Keratinocyte (primary cell): Measurements from ENCODE around the gene GATA3. TPM values are rescaled to one million over a fixed set of nuclear protein-coding genes. Genes with fewer than 3 reads are reported as not detected.

Experiments used
- DNase-seq: peaks from one replicate; pipeline ENCODE4 v3.0.0-alpha.2; 2011; ENCODE audit warnings: low read depth, missing footprints, low spot score
- FAIRE-seq: peaks from 2 replicates; lab custom pipeline; 2011; peaks lifted over from hg19 to GRCh38; lab: Jason Lieb, UNC
- H2AFZ ChIP-seq: 2 replicates; pipeline ENCODE4 v1.6.0; 2012; ENCODE audit warnings: low read length, control low read depth, inconsistent platforms; ENCODE audit not compliant: control insufficient read depth
- H3K27ac ChIP-seq: 2 replicates; pipeline ENCODE4 v1.5.1; 2011; ENCODE audit warnings: low read length; ENCODE audit not compliant: control insufficient read depth, insufficient read depth
- H3K27me3 ChIP-seq: 3 replicates; pipeline ENCODE4 v1.6.0; 2011; ENCODE audit warnings: low read length; ENCODE audit not compliant: control insufficient read depth, insufficient read depth; ENCODE audit errors: extremely low read depth
- H3K36me3 ChIP-seq, 2 experiments: 2 replicates in 1 of 2; 3 replicates in 1 of 2; pipeline ENCODE4 v1.5.1; 2011; ENCODE audit warnings: low read length in 2 of 2, mild to moderate bottlenecking in 1 of 2; ENCODE audit not compliant: control insufficient read depth in 2 of 2, insufficient read depth in 2 of 2; ENCODE audit errors: extremely low read depth in 1 of 2
- H3K4me1 ChIP-seq: 3 replicates; pipeline ENCODE4 v1.5.1; 2011; ENCODE audit warnings: low read length; ENCODE audit not compliant: control insufficient read depth, insufficient read depth; ENCODE audit errors: extremely low read depth
- H3K4me2 ChIP-seq: 3 replicates; pipeline ENCODE4 v1.6.0; 2011; ENCODE audit warnings: low read depth, low read length; ENCODE audit not compliant: control insufficient read depth, insufficient read depth; ENCODE audit errors: extremely low read depth
- H3K4me3 ChIP-seq, 3 experiments: fragments of 200-600 bp in 1 of 3; sonication (generic) in 1 of 3; 2 replicates in 2 of 3; 3 replicates in 1 of 3; pipeline ENCODE4 v1.5.1; 2011 to 2016; ENCODE audit warnings: low read length in 3 of 3, mild to moderate bottlenecking in 3 of 3, control low read depth in 2 of 3, inconsistent platforms in 1 of 3, low read depth in 1 of 3, mixed read lengths in 1 of 3, mixed run types in 1 of 3, moderate library complexity in 1 of 3; ENCODE audit not compliant: control insufficient read depth in 2 of 3, insufficient read depth in 2 of 3; ENCODE audit errors: extremely low read depth in 1 of 3
- H3K79me2 ChIP-seq: 2 replicates; pipeline ENCODE4 v1.6.0; 2012; ENCODE audit warnings: low read length; ENCODE audit not compliant: control insufficient read depth, insufficient read depth
- H3K9ac ChIP-seq: 3 replicates; pipeline ENCODE4 v1.6.0; 2011; ENCODE audit warnings: low read length; ENCODE audit not compliant: control insufficient read depth, insufficient read depth; ENCODE audit errors: extremely low read depth
- H3K9me1 ChIP-seq: 3 replicates; pipeline ENCODE4 v1.6.0; 2011; ENCODE audit warnings: low read length; ENCODE audit not compliant: control insufficient read depth, insufficient read depth; ENCODE audit errors: extremely low read depth
- H3K9me3 ChIP-seq: 2 replicates; pipeline ENCODE4 v1.5.1; 2012; ENCODE audit warnings: low read depth, low read length; ENCODE audit not compliant: control insufficient read depth
- H4K20me1 ChIP-seq: 3 replicates; pipeline ENCODE4 v1.6.0; 2011; ENCODE audit warnings: low read length; ENCODE audit not compliant: control insufficient read depth, insufficient read depth; ENCODE audit errors: extremely low read depth
- EZH2 ChIP-seq: IDR thresholded peaks from one replicate; pipeline ENCODE4 v1.6.1; 2012; ENCODE audit warnings: inconsistent platforms, mild to moderate bottlenecking, low read length, moderate library complexity
- dilution Hi-C: fragments of 300-500 bp; cut with MboI; formaldehyde crosslinking; loops from one replicate; pipeline ENCODE4 v1.7.0; 2020; ENCODE audit warnings: low sequenced_read_pairs; ENCODE audit not compliant: extremely low pct_ligation_motif_present
- polyA plus RNA-seq, 5 experiments: library from polyadenylated mRNA; depleted of rRNA in 3 of 5; stranded (reverse) in 3 of 5; stranded (forward) in 1 of 5; unstranded in 1 of 5; fragments of >200 nt; gene quantifications; 1 replicate in 1 of 5; 2 replicates in 3 of 5; 3 replicates in 1 of 5; pipeline versions ENCODE4 v1.2.1 to v1.2.3, GENCODE V29; 2011 to 2012; ENCODE audit warnings: missing spikeins in 2 of 5, low read depth in 1 of 5, low replicate concordance in 1 of 5
- TF ChIP-seq, protein P1 (sequence below), 3 experiments: IDR thresholded peaks in 1 of 3; conservative IDR thresholded peaks in 1 of 3; optimal IDR thresholded peaks in 1 of 3; 2 replicates in 2 of 3; 3 replicates in 1 of 3; pipeline versions ENCODE3 to v1.5.1; 2011; ENCODE audit warnings: low read length in 3 of 3, mild to moderate bottlenecking in 3 of 3, moderate library complexity in 2 of 3, control low read depth in 1 of 3, inconsistent platforms in 1 of 3; ENCODE audit not compliant: insufficient read depth in 2 of 3; ENCODE audit errors: extremely low read depth in 1 of 3

GATA3 gene
- polyA plus RNA-seq, 1 donor (not counting 4 experiments of a cell fraction or from before 2014, with no cell fraction given): 4.0 TPM

DNA sequence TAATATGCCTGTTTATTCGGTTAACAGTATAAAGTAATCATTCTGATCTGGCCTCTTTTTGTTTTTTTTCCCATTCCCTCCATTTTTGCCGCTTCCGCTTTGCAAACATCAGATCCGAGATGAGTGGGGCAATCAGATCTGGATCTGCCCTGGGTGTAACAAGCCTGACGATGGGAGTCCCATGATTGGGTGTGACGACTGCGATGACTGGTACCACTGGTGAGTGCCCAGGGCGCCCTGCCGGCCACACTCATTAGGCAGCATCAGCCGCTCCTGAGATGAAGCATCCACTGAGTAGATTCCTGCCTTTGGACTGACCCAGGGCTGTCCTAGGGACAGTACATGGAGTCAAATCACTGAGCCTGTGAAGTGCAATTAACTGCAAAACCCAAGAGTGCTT is 40.9 kb upstream of the GATA3 start:
- Histone ChIP-seq H3K36me3 (peaks cover 0 to 2% of the 10 kb centered on the region in 2 experiments), H3K9ac (no peak overlapping the region), H4K20me1 (no peaks in the 10 kb centered on the region), H3K4me1 (no peaks in the 10 kb centered on the region), H3K27ac (no peak overlapping the region), H3K27me3 (no peaks in the 10 kb centered on the region), H2AFZ (no peak overlapping the region), H3K4me2 (no peak overlapping the region), H3K9me3 (no peaks in the 10 kb centered on the region), H3K79me2 (no peaks in the 10 kb centered on the region), H3K9me1 (no peaks in the 10 kb centered on the region), H3K4me3 (no peak overlapping the region)
- no peak for FAIRE-seq
- dilution Hi-C loops: no loop called here
- TF ChIP-seq, protein P1, sequence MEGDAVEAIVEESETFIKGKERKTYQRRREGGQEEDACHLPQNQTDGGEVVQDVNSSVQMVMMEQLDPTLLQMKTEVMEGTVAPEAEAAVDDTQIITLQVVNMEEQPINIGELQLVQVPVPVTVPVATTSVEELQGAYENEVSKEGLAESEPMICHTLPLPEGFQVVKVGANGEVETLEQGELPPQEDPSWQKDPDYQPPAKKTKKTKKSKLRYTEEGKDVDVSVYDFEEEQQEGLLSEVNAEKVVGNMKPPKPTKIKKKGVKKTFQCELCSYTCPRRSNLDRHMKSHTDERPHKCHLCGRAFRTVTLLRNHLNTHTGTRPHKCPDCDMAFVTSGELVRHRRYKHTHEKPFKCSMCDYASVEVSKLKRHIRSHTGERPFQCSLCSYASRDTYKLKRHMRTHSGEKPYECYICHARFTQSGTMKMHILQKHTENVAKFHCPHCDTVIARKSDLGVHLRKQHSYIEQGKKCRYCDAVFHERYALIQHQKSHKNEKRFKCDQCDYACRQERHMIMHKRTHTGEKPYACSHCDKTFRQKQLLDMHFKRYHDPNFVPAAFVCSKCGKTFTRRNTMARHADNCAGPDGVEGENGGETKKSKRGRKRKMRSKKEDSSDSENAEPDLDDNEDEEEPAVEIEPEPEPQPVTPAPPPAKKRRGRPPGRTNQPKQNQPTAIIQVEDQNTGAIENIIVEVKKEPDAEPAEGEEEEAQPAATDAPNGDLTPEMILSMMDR (optimal IDR thresholded peaks at IDR 0.05 in 1 of 3, IDR thresholded peaks at IDR 0.05 in 1 of 3, conservative IDR thresholded peaks at IDR 0.05 in 1 of 3; ENCODE audit: extremely low read depth in 1 of 3, insufficient read depth in 2 of 3, low read length in 3 of 3): no peak
- TF ChIP-seq EZH2: no peak
- no peak for DNase-seq

DNA sequence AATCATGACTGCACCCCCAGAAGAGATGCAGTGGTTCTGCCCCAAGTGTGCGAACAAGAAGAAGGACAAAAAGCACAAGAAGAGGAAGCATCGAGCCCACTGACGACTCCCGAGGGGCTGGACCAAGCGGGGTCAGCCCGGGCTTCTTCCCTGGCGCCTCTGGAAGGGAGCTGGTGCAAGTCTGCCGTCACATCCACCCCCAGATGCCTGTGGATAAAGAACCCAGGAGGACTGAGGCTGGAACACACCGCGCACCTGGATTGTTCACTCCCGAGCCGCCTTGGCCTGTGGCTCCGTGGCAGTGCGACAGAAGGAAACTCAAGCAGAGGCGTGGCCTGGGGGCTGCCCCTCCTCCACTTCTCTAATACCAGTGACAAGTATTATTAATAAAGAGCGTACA is 39.8 kb upstream of the GATA3 start:
- DNase-seq (no peak), FAIRE-seq (no peak)
- H3K4me1 ChIP-seq: no peaks in the 10 kb centered on the region
- H3K9ac ChIP-seq: no peak overlapping the region
- H3K9me1 ChIP-seq: no peaks in the 10 kb centered on the region
- no peaks in the 10 kb centered on the region for H4K20me1 ChIP-seq
- no peak overlapping the region for H3K4me2 ChIP-seq
- no peaks in the 10 kb centered on the region for H3K9me3 ChIP-seq
- no peak overlapping the region for H3K27ac ChIP-seq
- no peak overlapping the region for H2AFZ ChIP-seq
- no peak overlapping the region for H3K4me3 ChIP-seq
- peaks cover 0 to 2% of the 10 kb centered on the region in 2 experiments for H3K36me3 ChIP-seq
- no peaks in the 10 kb centered on the region for H3K79me2 ChIP-seq
- TF ChIP-seq EZH2: no peak
- TF ChIP-seq, protein P1 (optimal IDR thresholded peaks at IDR 0.05 in 1 of 3, IDR thresholded peaks at IDR 0.05 in 1 of 3, conservative IDR thresholded peaks at IDR 0.05 in 1 of 3; ENCODE audit: extremely low read depth in 1 of 3, insufficient read depth in 2 of 3, low read length in 3 of 3): no peak
- H3K27me3 ChIP-seq: no peaks in the 10 kb centered on the region
- dilution Hi-C loops: no loop called here
